GM18499 (cell line): Measurements from ENCODE around the gene PPFIA4.

Source experiments
- ATAC-seq: cut with Tn5 transposase; IDR thresholded peaks from one replicate; pipeline ENCODE4 v1.9.1; 2021; ENCODE audit warnings: moderate number of reproducible peaks; ENCODE audit not compliant: insufficient read depth, unreplicated experiment

PPFIA4 gene

DNA sequence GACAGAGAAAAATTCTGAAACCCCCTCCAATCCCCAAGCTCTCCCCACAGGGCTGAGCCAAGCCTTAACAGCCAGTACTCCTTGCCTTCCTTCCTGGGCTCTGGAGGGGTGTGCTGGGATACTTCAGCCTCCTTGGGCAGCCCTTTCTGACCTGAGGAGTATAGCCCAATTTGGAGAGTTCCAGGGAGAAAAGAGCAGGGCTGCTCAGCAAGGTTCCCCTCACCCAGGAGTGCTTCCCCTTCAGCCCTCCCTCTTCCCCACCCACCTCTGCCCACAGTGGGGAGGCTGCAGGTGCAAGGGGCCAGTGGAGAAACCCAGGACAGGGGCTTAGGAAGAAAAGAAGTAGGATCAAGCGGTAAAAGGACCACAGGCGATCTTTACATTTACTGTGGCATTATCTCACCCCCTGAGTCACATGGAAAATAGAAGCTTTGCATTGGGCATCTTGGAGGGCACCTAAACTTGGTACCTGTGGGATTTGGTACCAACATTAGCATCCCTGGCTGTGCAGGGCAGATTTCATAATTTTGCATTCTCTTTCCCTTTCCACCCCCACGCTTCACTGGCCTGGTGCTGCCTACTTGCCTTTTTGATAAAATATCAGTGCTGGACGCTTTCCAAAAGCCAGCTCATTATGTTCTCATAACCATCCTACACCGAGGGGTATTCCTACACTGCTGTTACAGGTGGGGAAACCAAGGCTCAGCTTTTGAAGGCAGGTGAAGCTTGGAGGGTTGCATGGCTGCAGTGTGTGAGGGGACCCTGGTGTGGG is 98.4 kb downstream of the PPFIA4 start:
- no peak for ATAC-seq

DNA sequence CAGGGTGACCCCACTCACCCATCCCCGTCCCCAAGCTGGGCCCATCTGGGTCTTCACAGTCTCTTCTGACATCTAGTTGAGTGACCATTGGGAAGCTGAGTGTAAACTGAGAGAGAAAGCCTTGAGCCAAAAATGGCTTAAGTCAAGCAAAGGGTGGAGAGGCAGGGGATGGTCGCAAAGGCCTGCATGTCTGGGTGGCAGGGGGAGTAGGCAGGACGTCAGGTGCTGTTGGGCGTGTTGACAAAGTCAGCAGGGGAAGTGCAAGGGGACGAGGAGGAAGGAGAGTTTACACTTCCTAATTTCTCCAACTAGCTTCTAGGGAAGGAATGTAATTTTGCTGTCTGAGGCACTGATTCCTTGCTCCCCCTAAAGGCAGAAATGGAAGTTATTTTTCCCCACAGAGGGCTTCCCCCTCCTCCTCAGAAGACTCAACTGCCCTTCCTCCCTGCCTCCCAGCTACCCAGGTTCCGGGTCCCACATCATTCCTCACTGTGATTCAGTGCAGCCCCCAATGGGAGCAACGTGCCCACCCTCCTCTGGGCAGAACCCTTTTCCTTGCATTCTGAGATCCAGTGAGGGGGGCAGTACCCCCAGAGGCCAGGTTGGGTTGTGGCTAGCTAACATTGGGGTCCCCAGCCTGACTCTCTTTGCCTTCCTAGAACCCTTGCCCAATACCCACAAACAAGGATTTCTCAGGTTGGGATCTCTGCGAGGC is 100.0 kb downstream of the PPFIA4 start:
- ATAC-seq: no peak

DNA sequence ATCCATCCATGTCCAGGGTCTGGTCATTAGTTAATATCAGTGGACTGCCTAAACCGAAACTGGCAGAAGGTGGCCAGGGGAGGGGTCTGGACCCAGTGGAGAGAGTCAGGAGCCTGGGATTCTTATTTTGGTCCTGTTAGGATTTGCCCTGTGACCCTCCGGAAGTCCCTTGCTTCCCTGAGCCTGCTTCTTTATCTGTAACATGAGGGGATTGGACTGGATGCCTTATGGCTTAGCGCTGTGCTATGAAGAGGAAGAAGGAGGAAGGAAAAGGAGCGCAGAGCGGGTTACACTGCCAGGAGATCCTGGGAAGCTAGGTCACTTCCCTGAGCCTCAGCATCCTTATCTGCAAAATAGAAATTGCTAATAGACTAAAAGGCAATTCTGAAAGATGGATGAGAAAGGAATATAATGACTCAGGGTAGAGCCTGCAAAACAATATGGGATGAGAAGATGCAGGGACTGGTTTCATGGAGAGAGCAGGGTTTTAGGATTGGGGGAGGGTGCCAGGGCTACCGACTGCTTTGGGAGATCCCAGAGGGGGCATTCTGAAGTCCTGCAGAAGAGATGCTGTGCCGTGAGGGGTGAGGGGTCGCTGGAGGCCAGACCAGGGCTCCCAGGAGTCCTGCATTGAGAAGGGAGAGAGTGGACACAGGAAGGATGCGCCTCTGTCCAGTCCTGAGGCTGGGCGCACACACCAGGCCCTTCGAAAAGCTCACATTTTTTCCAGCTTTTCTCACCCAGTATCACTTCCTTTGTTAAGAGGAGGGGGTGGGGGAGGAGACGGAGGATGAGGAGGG is 100.8 kb downstream of the PPFIA4 start:
- no peak for ATAC-seq

DNA sequence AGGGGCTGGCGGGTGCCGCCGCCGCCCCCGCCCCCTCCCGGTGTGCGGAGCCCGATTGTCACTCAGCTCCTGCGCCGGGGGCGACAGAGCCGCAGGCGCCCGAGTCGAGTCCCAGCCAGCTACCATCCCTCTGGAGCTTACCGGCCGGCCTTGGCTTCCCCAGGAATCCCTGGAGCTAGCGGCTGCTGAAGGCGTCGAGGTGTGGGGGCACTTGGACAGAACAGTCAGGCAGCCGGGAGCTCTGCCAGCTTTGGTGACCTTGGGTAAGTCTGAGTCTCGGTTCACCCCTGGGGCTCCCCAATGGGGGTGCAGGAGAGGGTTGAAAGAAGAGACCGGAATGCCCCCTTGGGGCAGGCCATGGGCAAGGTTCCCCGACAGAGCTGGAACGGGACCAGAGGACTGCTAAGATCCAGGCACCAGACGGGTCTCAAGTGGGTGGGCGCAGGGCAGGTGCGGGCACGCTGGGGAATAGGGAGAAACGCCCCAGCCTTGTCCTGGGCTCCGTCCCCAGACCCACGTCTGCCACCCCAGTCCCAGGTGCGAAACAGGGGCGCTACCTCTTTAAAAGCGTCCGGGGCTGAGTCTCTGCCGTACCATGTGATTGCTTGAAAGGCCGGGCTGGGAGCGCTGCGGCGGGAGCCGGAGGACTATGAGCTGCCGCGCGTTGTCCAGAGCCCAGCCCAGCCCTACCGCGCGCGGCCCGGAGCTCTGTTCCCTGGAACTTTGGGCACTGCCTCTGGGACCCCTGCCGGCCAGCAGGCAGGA is 101.6 kb downstream of the PPFIA4 start, which contains the start of gene ADORA1:
ADORA1 (plus strand) TSS at position 61 of the 765 bp plus-strand sequence. CDS start 1,116 bp downstream, outside the sequence.
- no peak for ATAC-seq

DNA sequence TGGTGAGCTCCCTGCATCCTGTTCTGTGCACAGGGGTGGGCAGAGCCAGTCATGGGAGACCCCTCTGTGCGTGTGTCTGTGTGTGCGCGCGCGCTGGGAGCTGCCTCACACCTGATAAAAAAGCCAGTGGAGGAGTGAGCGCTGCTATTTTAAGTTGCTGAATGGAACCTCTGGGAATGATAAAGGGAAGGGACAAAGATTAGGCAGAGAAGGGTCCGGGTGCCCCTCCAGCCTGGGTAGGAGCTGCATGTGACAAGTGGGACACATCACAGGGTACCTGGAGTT is 102.1 kb downstream of the PPFIA4 start:
- ATAC-seq: no peak
